IMR-90 (cell line): ENCODE data around the gene EHF. TPM values are rescaled to one million over a fixed set of nuclear protein-coding genes. Genes with fewer than 3 reads are reported as not detected.

ENCODE experiments used
- ATAC-seq: fragments of 200-7000 bp; cut with Tn5 transposase; 2 replicates; pipeline ENCODE4 v1.9.1; 2020; ENCODE audit warnings: low read depth, mild to moderate bottlenecking, moderate library complexity
- BruUV-seq: library from RNA; stranded (reverse); fragments of 400-500 nt; replicated peaks from 2 replicates; lab custom pipeline; 2021; lab: Mats Ljungman, UMichigan
- CTCF ChIA-PET: fragments of 300-600 bp; formaldehyde crosslinking; extraction: SDS; loops from one replicate; lab custom pipeline; 2021; ENCODE audit warnings: antibody characterized with exemption; lab: Yijun Ruan, JAX
- POLR2A ChIA-PET: fragments of 300-600 bp; sonication (Branson Sonifier 250); formaldehyde crosslinking; loops from one replicate; lab custom pipeline; 2022; ENCODE audit warnings: antibody characterized with exemption; ENCODE audit not compliant: unreplicated experiment; lab: Charles Lee
- DNase-seq: peaks from one replicate; pipeline ENCODE4 v3.0.0; 2013
- H2AFZ ChIP-seq: replicated peaks from 2 replicates; pipeline ENCODE3; 2013; ENCODE audit warnings: low read length, mild to moderate bottlenecking; ENCODE audit not compliant: poor library complexity
- H2AK5ac ChIP-seq: 2 replicates; pipeline ENCODE4 v1.6.1; 2013; ENCODE audit warnings: low read depth, low read length, inconsistent platforms
- H2AK9ac ChIP-seq: replicated peaks from 2 replicates; pipeline ENCODE3; 2013; ENCODE audit warnings: mild to moderate bottlenecking, low read depth, low read length, moderate library complexity; ENCODE audit not compliant: poor library complexity
- H2BK120ac ChIP-seq: 2 replicates; pipeline ENCODE4 v1.6.1; 2013; ENCODE audit warnings: low read depth, low read length, inconsistent platforms
- H2BK15ac ChIP-seq: 3 replicates; pipeline ENCODE4 v1.6.1; 2013; ENCODE audit warnings: low read depth, low read length, inconsistent platforms
- H2BK20ac ChIP-seq: 2 replicates; pipeline ENCODE4 v1.6.1; 2013; ENCODE audit warnings: low read depth, mild to moderate bottlenecking, inconsistent platforms, low read length, moderate library complexity
- H2BK5ac ChIP-seq: 2 replicates; pipeline ENCODE4 v1.6.1; 2013; ENCODE audit warnings: mild to moderate bottlenecking, low read depth, low read length, inconsistent platforms; ENCODE audit not compliant: poor library complexity, severe bottlenecking
- H3K14ac ChIP-seq: replicated peaks from 2 replicates; pipeline ENCODE4 v1.6.1; 2013; ENCODE audit warnings: low read depth, low read length, inconsistent platforms
- H3K18ac ChIP-seq: 2 replicates; pipeline ENCODE4 v1.6.1; 2013; ENCODE audit warnings: low read depth, low read length, control low read depth
- H3K23ac ChIP-seq: 2 replicates; pipeline ENCODE4 v1.6.1; 2013; ENCODE audit warnings: low read depth, low read length, inconsistent platforms
- H3K27ac ChIP-seq: 2 replicates; pipeline ENCODE4 v1.5.1; 2013; ENCODE audit warnings: mild to moderate bottlenecking, control low read depth, low read length; ENCODE audit not compliant: insufficient read depth
- H3K27me3 ChIP-seq: 2 replicates; pipeline ENCODE4 v1.6.1; 2013; ENCODE audit warnings: low read length; ENCODE audit not compliant: control insufficient read depth, insufficient read depth
- H3K36me3 ChIP-seq: 2 replicates; pipeline ENCODE4 v1.6.1; 2013; ENCODE audit warnings: low read length, mixed read lengths; ENCODE audit not compliant: control insufficient read depth, insufficient read depth
- H3K4ac ChIP-seq: 2 replicates; pipeline ENCODE4 v1.6.1; 2013; ENCODE audit warnings: low read depth, low read length, inconsistent platforms
- H3K4me1 ChIP-seq: 2 replicates; pipeline ENCODE4 v1.6.1; 2013; ENCODE audit warnings: low read length, mixed read lengths; ENCODE audit not compliant: control insufficient read depth, insufficient read depth
- H3K4me2 ChIP-seq: 2 replicates; pipeline ENCODE4 v1.6.1; 2013; ENCODE audit warnings: low read depth, mild to moderate bottlenecking, control low read depth, low read length, moderate library complexity
- H3K4me3 ChIP-seq: 2 replicates; pipeline ENCODE4 v1.5.1; 2013; ENCODE audit warnings: low read depth, mild to moderate bottlenecking, control low read depth, low read length, moderate library complexity; ENCODE audit not compliant: insufficient read depth
- H3K56ac ChIP-seq: 2 replicates; pipeline ENCODE4 v1.6.1; 2013; ENCODE audit warnings: low read length, inconsistent platforms; ENCODE audit not compliant: insufficient read depth; ENCODE audit errors: extremely low read depth
- H3K79me1 ChIP-seq, 2 experiments: 2 replicates each; pipeline ENCODE4 v1.6.1; 2013; ENCODE audit warnings: low read length in 2 of 2, inconsistent platforms in 1 of 2, low read depth in 1 of 2
- H3K9ac ChIP-seq: 2 replicates; pipeline ENCODE4 v1.6.1; 2013; ENCODE audit warnings: low read depth, low read length, control low read depth
- H3K9me1 ChIP-seq: 2 replicates; pipeline ENCODE4 v1.6.1; 2013; ENCODE audit warnings: low read length, inconsistent platforms; ENCODE audit not compliant: insufficient read depth
- H3K9me3 ChIP-seq: 2 replicates; pipeline ENCODE4 v1.6.1; 2013; ENCODE audit warnings: low read length; ENCODE audit not compliant: control insufficient read depth, insufficient read depth
- H4K20me1 ChIP-seq: 2 replicates; pipeline ENCODE4 v1.6.1; 2013; ENCODE audit warnings: low read length, inconsistent platforms; ENCODE audit not compliant: insufficient read depth
- H4K5ac ChIP-seq: 2 replicates; pipeline ENCODE4 v1.6.1; 2013; ENCODE audit warnings: mild to moderate bottlenecking, low read depth, low read length, control low read depth
- H4K8ac ChIP-seq, 2 experiments: 2 replicates each; pipeline ENCODE4 v1.6.1; 2013; ENCODE audit warnings: low read depth in 2 of 2, low read length in 2 of 2, control low read depth in 1 of 2, inconsistent platforms in 1 of 2
- H4K91ac ChIP-seq: 2 replicates; pipeline ENCODE4 v1.6.1; 2013; ENCODE audit warnings: low read depth, low read length, inconsistent platforms; ENCODE audit not compliant: insufficient read depth
- BHLHE40 ChIP-seq: fragments of 150-350 bp; IDR thresholded peaks from 2 replicates; pipeline ENCODE4 v1.6.1; 2016; ENCODE audit warnings: mild to moderate bottlenecking, low read depth, low read length
- CHD1 ChIP-seq: IDR thresholded peaks from 2 replicates; pipeline ENCODE4 v1.6.1; 2012; ENCODE audit warnings: low read depth, low read length, improper control_type of control experiment
- CTCF ChIP-seq: conservative IDR thresholded peaks from 2 replicates; pipeline ENCODE4 v1.5.1; 2012; ENCODE audit warnings: mild to moderate bottlenecking, low read depth, low read length, improper control_type of control experiment
- ELK1 ChIP-seq: fragments of 150-350 bp; IDR thresholded peaks from 2 replicates; pipeline ENCODE4 v1.6.1; 2016; ENCODE audit warnings: low read depth, mild to moderate bottlenecking, low read length, moderate library complexity, borderline replicate concordance
- MAZ ChIP-seq: IDR thresholded peaks from 2 replicates; pipeline ENCODE4 v1.6.1; 2012; ENCODE audit warnings: low read depth, mild to moderate bottlenecking, low read length, improper control_type of control experiment, moderate library complexity, borderline replicate concordance
- MXI1 ChIP-seq: IDR thresholded peaks from 2 replicates; pipeline ENCODE4 v1.6.1; 2012; ENCODE audit warnings: low read depth, mild to moderate bottlenecking, low read length, moderate library complexity, borderline replicate concordance
- NFE2L2 ChIP-seq: fragments of 150-350 bp; IDR thresholded peaks from 2 replicates; pipeline ENCODE4 v1.6.1; 2016; ENCODE audit warnings: low read depth, mild to moderate bottlenecking, low read length
- POLR2A ChIP-seq: IDR thresholded peaks from 2 replicates; pipeline ENCODE4 v1.6.1; 2012; ENCODE audit warnings: mild to moderate bottlenecking, low read depth, low read length
- RAD21 ChIP-seq: IDR thresholded peaks from 2 replicates; pipeline ENCODE4 v1.6.1; 2012; ENCODE audit warnings: low read length, improper control_type of control experiment
- RFX5 ChIP-seq: IDR thresholded peaks from 2 replicates; pipeline ENCODE4 v1.8.0; 2012; ENCODE audit warnings: low read depth, mild to moderate bottlenecking, low read length, moderate library complexity
- SMC3 ChIP-seq: fragments of 150-350 bp; IDR thresholded peaks from 2 replicates; pipeline ENCODE4 v1.6.1; 2016; ENCODE audit warnings: low read depth, mild to moderate bottlenecking, antibody characterized with exemption, low read length, moderate library complexity
- USF2 ChIP-seq: fragments of 150-350 bp; IDR thresholded peaks from 2 replicates; pipeline ENCODE4 v1.6.1; 2017; ENCODE audit warnings: mild to moderate bottlenecking, antibody characterized with exemption, low read length, low read depth
- WGBS, 2 experiments: methylation state at CpG; one replicate each; pipeline versions ENCODE4 v1.1.5 to v1.1.7; 2013; ENCODE audit warnings: missing lambda C conversion rate in 2 of 2; ENCODE audit not compliant: insufficient read length in 1 of 2; ENCODE audit errors: extremely low coverage in 2 of 2; 5-methylcytosine and 5-hydroxymethylcytosine counted together
- dilution Hi-C: fragments of 300-500 bp; cut with HindIII; formaldehyde crosslinking; loops from one replicate; pipeline ENCODE4 v1.14.3; 2018; ENCODE audit warnings: low sequenced_read_pairs; ENCODE audit not compliant: unreplicated experiment
- in situ Hi-C: fragments of 300-500 bp; cut with MboI; formaldehyde crosslinking; loops from 3 replicates; pipeline ENCODE4 v1.14.3; 2019; ENCODE audit warnings: low sequenced_read_pairs, inconsistent platforms, mixed read lengths
- intact Hi-C: fragments of 100-400 bp; cut with micrococcal nuclease; formaldehyde crosslinking; loops from 2 replicates; pipeline ENCODE4 v1.10.0; 2022
- polyA plus RNA-seq, 3 experiments: library from polyadenylated mRNA; depleted of rRNA; stranded (reverse); fragments of >200 nt; gene quantifications; 2 replicates each; pipeline ENCODE4 v1.2.3, GENCODE V29; 2012; ENCODE audit warnings: low replicate concordance in 1 of 3
- total RNA-seq: library from RNA; depleted of rRNA; stranded (reverse); fragments of >200 nt; gene quantifications from 2 replicates; pipeline ENCODE4 v1.2.3, GENCODE V29; 2012

The EHF gene
- total and polyA plus RNA-seq, 2 of the 4 experiments (the other 2 are of a cell fraction) = under 0.01 TPM; not detected in 1

- peak overlapping the region; percentile 90 for H2BK20ac ChIP-seq
- no peak for TF ChIP-seq CTCF
- no peak for TF ChIP-seq RFX5
- TF ChIP-seq CHD1 = no peak
- no peak for TF ChIP-seq MXI1
- no peak for TF ChIP-seq RAD21
- TF ChIP-seq USF2 = no peak
- TF ChIP-seq POLR2A = no peak
- no peak for TF ChIP-seq MAZ
- TF ChIP-seq NFE2L2 = no peak
- TF ChIP-seq BHLHE40 = no peak
- TF ChIP-seq SMC3 = no peak
- TF ChIP-seq ELK1 = no peak
- H3K4me2 ChIP-seq = no peak overlapping the region
- no peaks in the 10 kb centered on the region for H3K9me3 ChIP-seq
- no peak overlapping the region for H3K9ac ChIP-seq
- H3K36me3 ChIP-seq = no peaks in the 10 kb centered on the region
- H3K79me1 ChIP-seq = no peaks in the 10 kb centered on the region
- dilution Hi-C loops (no loop called here), intact Hi-C loops (no loop called here), in situ Hi-C loops (no loop called here)
- no peak overlapping the region for H3K27ac ChIP-seq
- peak overlapping the region; percentile 17; the same call in 1 of the 2 replicates for H3K18ac ChIP-seq
- H3K56ac ChIP-seq = no peak overlapping the region
- ChIA-PET POLR2A (no interaction called here), CTCF (interaction anchor here (0.5 kb wide), 1 partner anchor 246 kb away, joined by 4 read pairs; no protein-coding TSS in a partner anchor)
- peaks cover 23% of the 10 kb centered on the region for H3K9me1 ChIP-seq
- peak overlapping the region; percentile 46; the same call in 1 of the 3 replicates for H2BK15ac ChIP-seq
- ATAC-seq = no peak
- H4K8ac ChIP-seq = peak overlapping the region in 1 of 2 experiments; percentile 95; a peak in 1 of 4 replicates
- no peak overlapping the region; the same call in 1 of the 2 replicates for H4K5ac ChIP-seq
- no peak for DNase-seq
- no peak overlapping the region for H3K23ac ChIP-seq
- no peak overlapping the region for H3K4me3 ChIP-seq
- peaks cover 20% of the 10 kb centered on the region for H3K4me1 ChIP-seq
- H3K14ac ChIP-seq = peak overlapping the region; percentile 49
- peak overlapping the region; percentile 98; the same call in 1 of the 2 replicates for H2BK120ac ChIP-seq
- peak overlapping the region; percentile 49 for H3K4ac ChIP-seq
- no peaks in the 10 kb centered on the region for H3K27me3 ChIP-seq
- peak overlapping the region; percentile 99 for H2BK5ac ChIP-seq
- no peaks in the 10 kb centered on the region for H4K20me1 ChIP-seq
- H2AK9ac ChIP-seq = no peak overlapping the region
- peak overlapping the region; percentile 56 for H2AK5ac ChIP-seq
- peak overlapping the region; percentile 69 for H2AFZ ChIP-seq
- BruUV-seq = no TSS peak
- no peak overlapping the region; the same call in none of the 2 replicates for H4K91ac ChIP-seq
- WGBS, 2 experiments = no CpG with 5 or more reads among the region's 3 CpGs
Observed at GRCh38 chr11:34643311-34643710, 22.4 kb downstream of the EHF start.
